ENCODE measurements around the gene GALNT18.

GRCh38 chr11:11640996-11641395, 19.2 kb upstream of the GALNT18 start:
- TF ChIP-seq CTCF (IDR thresholded peaks at IDR 0.05; ENCODE audit: low read length) (no peak), EZH2 (optimal IDR thresholded peaks at IDR 0.05; ENCODE audit: low read depth, low read length) (no peak), EZH2phosphoT487 (IDR thresholded peaks at IDR 0.05; ENCODE audit: low read length) (no peak)
